ENCODE results near the gene SEC11A.

DNA sequence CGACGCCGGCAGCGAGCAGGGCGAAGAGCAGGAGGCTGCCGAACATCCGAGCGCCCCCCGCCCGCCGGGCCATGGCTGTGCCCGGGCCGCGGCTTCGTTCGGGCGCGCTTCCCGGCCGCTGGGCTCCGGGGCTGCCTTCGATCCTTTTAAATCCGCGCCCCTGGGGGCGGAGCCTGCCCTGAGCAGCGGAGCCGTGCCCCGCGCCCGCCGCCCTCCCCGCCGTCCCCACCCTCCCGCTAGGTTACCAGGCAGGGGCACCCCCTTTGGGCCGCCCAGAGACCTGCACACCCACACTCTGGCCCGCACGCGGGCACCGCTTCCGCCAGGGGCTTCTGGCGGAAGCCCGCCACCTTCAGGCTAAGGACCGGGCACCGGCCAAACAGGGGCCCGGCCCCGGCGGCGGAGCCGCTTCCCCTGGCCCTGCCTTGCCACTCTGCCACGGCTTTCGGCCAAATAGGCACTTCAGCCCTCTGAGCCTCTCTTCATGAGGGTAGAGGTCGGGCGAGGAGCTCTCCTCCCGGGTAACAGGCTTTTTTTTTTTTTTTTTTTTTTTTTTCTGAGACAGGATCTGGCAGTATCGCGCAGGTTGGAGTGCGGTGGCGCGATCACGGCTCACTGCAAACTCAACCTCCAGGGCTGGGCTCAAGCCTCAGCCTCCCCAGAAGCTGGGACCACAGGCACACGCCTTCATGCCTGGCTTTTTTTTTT lies 57.7 kb downstream of the SEC11A start, which contains the start of gene NMB:
- TF ChIP-seq, protein P1, sequence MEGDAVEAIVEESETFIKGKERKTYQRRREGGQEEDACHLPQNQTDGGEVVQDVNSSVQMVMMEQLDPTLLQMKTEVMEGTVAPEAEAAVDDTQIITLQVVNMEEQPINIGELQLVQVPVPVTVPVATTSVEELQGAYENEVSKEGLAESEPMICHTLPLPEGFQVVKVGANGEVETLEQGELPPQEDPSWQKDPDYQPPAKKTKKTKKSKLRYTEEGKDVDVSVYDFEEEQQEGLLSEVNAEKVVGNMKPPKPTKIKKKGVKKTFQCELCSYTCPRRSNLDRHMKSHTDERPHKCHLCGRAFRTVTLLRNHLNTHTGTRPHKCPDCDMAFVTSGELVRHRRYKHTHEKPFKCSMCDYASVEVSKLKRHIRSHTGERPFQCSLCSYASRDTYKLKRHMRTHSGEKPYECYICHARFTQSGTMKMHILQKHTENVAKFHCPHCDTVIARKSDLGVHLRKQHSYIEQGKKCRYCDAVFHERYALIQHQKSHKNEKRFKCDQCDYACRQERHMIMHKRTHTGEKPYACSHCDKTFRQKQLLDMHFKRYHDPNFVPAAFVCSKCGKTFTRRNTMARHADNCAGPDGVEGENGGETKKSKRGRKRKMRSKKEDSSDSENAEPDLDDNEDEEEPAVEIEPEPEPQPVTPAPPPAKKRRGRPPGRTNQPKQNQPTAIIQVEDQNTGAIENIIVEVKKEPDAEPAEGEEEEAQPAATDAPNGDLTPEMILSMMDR (IDR thresholded peaks at IDR 0.05; ENCODE audit: low read depth, low read length, poor library complexity, severe bottlenecking): peak; percentile 68
- no peak for TF ChIP-seq EZH2phosphoT487 (IDR thresholded peaks at IDR 0.05; ENCODE audit: borderline replicate concordance, low read length)

All from DOHH2 (cell line).